ENCODE results near the gene DNAH17.

Gene DNAH17

DNA sequence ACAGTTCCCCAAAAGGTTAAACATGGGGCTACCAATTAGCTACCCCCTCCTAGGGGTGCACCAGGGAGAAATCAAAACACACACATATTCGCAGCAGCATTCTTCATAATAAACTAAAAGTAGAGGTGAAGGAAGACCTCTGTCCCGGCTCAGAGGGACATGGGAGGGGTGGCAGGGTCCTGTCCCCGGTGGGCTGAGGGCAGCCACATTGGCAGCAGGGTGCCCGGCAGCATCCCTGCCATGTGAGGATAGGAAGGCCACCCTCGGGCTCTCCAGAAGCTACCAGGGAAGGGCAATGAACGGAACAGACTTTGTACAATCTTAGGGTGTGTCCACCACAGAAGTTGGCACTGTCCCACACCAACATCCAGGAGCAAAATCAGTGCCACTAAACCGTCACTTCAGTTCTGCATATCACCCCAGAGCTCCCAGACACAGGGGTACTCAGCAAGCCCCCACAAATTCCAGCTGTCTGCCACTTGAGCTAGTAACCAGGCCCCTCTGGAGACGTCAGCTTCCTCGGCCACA lies 3.1 kb upstream of the DNAH17 start:
- H2AFZ ChIP-seq (ENCODE audit: low read depth, low read length), result no peak overlapping the region
- H3K9me3 ChIP-seq (ENCODE audit: low read length), result no peaks in the 10 kb centered on the region
- H3K27me3 ChIP-seq (ENCODE audit: insufficient read depth, low read length), result peaks cover 3% of the 10 kb centered on the region
- H3K36me3 ChIP-seq (ENCODE audit: insufficient read depth, low read length), result no peaks in the 10 kb centered on the region
- H3K4me3 ChIP-seq (ENCODE audit: low read length), result no peak overlapping the region
- no peaks in the 10 kb centered on the region for H3K4me1 ChIP-seq (ENCODE audit: insufficient read depth, low read length)

DNA sequence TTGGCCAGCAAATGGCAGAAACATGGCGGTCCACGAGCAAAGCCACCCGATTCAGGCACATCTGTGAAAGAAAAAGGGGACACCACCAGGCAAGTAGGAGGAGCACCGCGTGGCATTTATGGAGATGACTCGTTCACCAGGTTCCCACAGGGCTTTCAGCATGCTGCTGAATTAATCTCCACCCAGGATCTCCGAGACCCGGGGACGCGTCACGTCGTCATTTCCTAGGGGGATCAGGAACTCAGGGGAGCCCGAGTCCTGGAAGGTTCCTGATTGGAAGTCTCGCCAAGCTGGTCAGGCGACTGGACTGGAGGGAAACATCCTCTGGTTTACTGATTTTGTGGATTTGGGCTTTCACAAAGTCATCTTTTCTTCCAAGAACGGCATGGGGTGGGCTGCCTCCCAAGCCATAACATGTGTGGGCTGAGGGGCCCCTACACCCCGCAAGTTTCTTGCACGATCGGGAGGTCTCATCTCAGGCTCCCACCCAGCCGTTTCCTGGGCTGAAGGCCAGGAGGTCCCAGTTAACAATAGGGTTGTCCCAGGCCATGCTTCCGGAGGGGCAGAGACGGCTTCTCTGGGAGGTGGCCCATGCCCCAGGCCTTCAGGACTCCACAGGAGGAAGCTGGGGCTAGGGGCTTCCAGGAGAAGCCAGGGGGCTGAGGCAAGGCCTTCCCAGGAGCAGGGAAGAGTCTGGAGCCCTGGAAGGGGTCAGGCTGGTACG lies 645 bp downstream of the DNAH17 start:
- Histone ChIP-seq H2AFZ (ENCODE audit: low read depth, low read length) (no peak overlapping the region), H3K27me3 (ENCODE audit: insufficient read depth, low read length) (peaks cover 4% of the 10 kb centered on the region), H3K9me3 (ENCODE audit: low read length) (no peaks in the 10 kb centered on the region), H3K36me3 (ENCODE audit: insufficient read depth, low read length) (no peaks in the 10 kb centered on the region), H3K4me3 (ENCODE audit: low read length) (no peak overlapping the region), H3K4me1 (ENCODE audit: insufficient read depth, low read length) (no peaks in the 10 kb centered on the region)

DNA sequence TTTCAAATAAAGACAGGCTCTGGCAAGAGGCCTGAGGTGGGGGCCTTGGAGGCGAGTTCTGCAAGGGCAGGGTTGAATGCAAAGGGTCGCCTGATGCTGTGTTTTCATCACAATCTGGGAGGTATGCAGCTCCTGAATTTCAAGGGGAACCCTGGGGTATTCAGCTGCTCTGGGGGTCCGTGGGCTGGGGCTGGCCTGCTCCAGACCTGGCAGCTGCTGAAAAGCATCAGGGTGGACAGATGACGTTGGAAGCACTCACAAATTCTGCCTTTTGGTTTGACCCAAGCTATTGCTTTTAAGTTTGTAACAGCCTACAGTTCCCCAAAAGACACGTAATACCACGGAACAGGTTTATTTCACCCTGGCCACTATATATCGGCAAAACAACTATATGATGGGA lies 1.3 kb downstream of the DNAH17 start:
- Histone ChIP-seq H3K4me3 (ENCODE audit: low read length) (no peak overlapping the region), H3K27me3 (ENCODE audit: insufficient read depth, low read length) (peaks cover 6% of the 10 kb centered on the region), H3K36me3 (ENCODE audit: insufficient read depth, low read length) (no peaks in the 10 kb centered on the region), H3K4me1 (ENCODE audit: insufficient read depth, low read length) (no peaks in the 10 kb centered on the region), H3K9me3 (ENCODE audit: low read length) (no peaks in the 10 kb centered on the region), H2AFZ (ENCODE audit: low read depth, low read length) (no peak overlapping the region)

DNA sequence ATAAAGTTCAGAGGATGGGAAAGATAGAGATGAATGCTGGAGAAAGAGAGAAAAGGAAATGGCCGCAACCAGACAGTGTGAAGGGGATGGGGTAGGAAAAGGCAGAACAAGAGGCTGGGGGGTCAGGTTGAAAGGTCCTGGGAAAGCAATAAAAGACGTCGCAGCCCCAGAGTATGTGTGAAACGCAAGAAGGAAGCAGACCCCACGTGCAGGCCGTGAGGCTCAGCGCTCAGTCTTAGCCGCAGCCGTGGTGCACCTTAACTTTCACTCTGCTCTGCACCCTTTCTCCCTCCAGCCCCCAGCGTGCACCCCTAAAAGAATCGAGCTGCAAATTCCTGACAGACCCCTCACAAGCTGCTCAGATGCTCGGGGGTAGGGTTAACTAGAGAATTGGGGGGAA lies 1.9 kb downstream of the DNAH17 start:
- Histone ChIP-seq H3K4me1 (ENCODE audit: insufficient read depth, low read length) (no peaks in the 10 kb centered on the region), H3K4me3 (ENCODE audit: low read length) (no peak overlapping the region), H3K27me3 (ENCODE audit: insufficient read depth, low read length) (peaks cover 6% of the 10 kb centered on the region), H3K36me3 (ENCODE audit: insufficient read depth, low read length) (no peaks in the 10 kb centered on the region), H3K9me3 (ENCODE audit: low read length) (no peaks in the 10 kb centered on the region), H2AFZ (ENCODE audit: low read depth, low read length) (no peak overlapping the region)

DNA sequence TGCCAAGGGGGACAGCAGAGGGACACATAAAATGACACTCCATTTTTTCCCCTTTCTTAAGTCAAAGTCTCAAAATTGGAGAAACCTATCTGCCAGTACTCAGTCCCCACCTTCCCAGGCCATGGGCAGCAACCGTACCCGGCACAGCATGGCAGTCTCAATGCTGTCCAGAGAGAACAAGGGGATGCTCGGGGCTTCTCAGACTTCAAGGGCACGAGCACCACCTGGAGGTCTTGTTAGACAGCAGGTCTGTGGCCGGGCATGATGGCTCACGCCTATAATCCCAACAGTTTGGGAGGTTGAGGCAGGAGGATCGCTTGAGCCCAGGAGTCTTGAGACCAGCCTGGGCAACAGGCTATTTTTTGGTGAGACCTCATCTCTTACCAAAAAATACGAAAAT lies 3.2 kb downstream of the DNAH17 start:
- Histone ChIP-seq H3K36me3 (ENCODE audit: insufficient read depth, low read length) (no peaks in the 10 kb centered on the region), H3K27me3 (ENCODE audit: insufficient read depth, low read length) (peaks cover 9% of the 10 kb centered on the region), H3K4me3 (ENCODE audit: low read length) (no peak overlapping the region), H3K9me3 (ENCODE audit: low read length) (no peaks in the 10 kb centered on the region), H2AFZ (ENCODE audit: low read depth, low read length) (no peak overlapping the region), H3K4me1 (ENCODE audit: insufficient read depth, low read length) (no peaks in the 10 kb centered on the region)

DNA sequence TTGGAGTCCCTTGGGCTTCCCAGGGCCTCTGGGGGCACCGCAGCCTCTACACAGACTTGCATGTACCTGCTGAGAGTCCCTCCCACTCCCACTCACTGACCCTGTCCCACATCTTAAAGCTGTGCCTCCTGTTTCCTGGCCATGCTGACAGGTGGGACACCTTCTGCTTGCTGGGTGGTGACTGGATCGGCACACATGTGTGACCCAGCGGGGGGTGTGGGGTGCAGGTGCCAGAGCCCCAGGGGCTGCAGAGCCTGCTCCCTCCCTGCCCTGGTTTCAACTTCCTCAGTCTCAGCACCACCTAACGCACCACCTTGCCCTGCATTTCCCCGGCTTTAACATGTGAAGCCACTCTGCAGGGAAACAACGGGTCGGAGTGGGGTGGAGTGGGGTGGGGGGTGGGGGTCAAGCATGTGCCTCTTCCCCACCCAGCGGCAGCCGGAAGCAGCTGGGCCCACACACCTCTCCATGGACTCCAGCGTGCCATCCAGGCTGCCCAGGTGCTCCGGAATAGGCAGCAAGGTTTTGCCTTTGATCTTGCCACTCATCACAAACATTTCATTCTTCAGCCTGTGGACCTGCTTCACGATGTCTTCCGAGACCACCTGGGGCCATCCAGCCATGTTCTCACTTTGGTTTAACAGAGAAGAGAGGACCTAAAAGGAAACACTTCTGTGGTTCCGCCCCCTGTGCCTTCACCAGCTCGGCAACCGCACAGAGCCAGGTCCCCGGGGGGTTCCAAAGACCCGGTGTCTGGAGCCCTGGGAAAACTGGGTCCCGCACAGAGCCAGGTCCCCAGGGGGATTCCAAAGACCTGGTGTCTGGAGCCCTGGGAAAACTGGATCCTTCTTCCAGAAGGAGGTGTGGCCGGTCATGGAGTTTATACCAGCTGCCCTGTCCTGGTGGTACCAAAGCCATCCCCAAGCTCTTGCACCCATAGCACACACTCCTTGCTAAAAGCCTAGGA lies 4.7 kb downstream of the DNAH17 start:
- Histone ChIP-seq H3K27me3 (ENCODE audit: insufficient read depth, low read length) (peaks cover 9% of the 10 kb centered on the region), H2AFZ (ENCODE audit: low read depth, low read length) (no peak overlapping the region), H3K4me1 (ENCODE audit: insufficient read depth, low read length) (no peaks in the 10 kb centered on the region), H3K36me3 (ENCODE audit: insufficient read depth, low read length) (no peaks in the 10 kb centered on the region), H3K4me3 (ENCODE audit: low read length) (no peak overlapping the region), H3K9me3 (ENCODE audit: low read length) (no peaks in the 10 kb centered on the region)

DNA sequence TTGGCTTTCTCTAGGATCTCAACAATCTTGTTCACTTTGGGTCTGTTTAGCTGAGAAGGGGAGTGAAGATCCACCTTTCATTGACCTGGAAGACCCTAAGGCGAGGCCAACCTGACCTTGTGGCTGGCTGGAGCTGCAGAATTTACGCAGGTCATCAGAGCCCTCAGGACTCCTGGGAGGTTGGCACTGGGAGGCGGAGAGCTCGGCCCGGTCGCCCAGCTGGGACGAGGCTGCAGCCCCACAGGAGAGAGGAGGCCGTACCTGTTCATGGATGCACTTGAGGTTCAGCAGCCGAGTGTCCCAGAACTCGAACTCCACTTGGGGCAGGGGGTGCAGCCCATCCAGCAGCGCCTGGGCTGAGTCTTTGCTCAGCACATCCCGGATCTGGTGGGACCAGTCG lies 5.9 kb downstream of the DNAH17 start:
- H3K4me1 ChIP-seq (ENCODE audit: insufficient read depth, low read length), result no peaks in the 10 kb centered on the region
- H3K4me3 ChIP-seq (ENCODE audit: low read length), result no peak overlapping the region
- H2AFZ ChIP-seq (ENCODE audit: low read depth, low read length), result no peak overlapping the region
- peaks cover 9% of the 10 kb centered on the region for H3K27me3 ChIP-seq (ENCODE audit: insufficient read depth, low read length)
- H3K9me3 ChIP-seq (ENCODE audit: low read length), result no peaks in the 10 kb centered on the region
- no peaks in the 10 kb centered on the region for H3K36me3 ChIP-seq (ENCODE audit: insufficient read depth, low read length)

DNA sequence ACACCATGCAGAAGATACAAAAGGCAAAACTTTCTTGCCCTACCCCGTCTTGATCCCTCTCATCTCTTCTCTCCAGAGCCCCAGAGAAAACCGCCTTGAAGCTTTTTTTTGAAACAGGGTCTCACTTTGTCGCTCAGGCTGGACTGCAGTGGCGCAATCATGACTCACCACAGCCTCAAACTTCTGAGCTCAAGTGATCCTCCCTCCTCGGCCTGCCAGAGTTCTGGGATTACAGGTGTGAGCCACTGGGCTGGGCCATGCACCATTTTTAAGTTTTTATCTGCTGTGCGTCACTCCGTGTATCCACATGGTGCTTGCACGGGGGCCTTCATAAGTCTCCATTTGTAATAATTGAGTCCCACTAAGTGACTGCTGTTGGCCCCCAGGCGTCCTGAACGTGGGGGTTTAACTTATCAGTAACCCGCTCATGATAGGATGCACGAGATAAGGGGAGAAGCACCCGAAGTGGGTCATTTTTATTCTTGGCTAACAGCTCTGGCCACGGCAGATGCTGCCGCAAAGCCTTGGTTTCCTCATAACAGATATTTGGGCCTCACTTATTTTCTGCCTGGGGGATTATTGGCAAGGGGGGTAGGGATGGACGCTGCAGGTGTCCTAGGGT lies 8.6 kb downstream of the DNAH17 start:
- peaks cover 4% of the 10 kb centered on the region for H3K27me3 ChIP-seq (ENCODE audit: insufficient read depth, low read length)
- H2AFZ ChIP-seq (ENCODE audit: low read depth, low read length), result no peak overlapping the region
- H3K9me3 ChIP-seq (ENCODE audit: low read length), result no peaks in the 10 kb centered on the region
- H3K4me1 ChIP-seq (ENCODE audit: insufficient read depth, low read length), result no peaks in the 10 kb centered on the region
- H3K36me3 ChIP-seq (ENCODE audit: insufficient read depth, low read length), result no peaks in the 10 kb centered on the region
- no peak overlapping the region for H3K4me3 ChIP-seq (ENCODE audit: low read length)

DNA sequence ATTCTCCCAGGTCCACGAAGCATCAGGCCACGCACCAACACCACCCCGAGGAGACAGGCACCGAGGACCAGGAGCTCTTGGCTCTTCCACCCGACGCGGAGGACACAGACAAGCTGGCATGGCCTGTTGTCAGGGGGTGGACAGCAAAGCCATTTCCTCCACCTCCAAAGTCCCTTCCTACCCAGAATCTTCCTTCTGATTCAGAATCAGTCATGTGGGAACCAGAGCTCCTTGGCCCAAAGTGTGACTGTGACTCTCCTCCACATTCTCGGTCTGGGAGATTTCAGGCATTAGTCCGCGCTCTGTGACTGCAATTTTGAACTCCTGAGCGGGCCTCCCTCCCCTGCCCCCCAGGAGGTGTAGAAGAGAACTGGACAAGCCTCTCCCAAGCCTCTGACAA lies 9.2 kb downstream of the DNAH17 start:
- no peak overlapping the region for H3K4me3 ChIP-seq (ENCODE audit: low read length)
- H3K9me3 ChIP-seq (ENCODE audit: low read length), result no peaks in the 10 kb centered on the region
- H3K4me1 ChIP-seq (ENCODE audit: insufficient read depth, low read length), result no peaks in the 10 kb centered on the region
- peaks cover 4% of the 10 kb centered on the region for H3K27me3 ChIP-seq (ENCODE audit: insufficient read depth, low read length)
- no peaks in the 10 kb centered on the region for H3K36me3 ChIP-seq (ENCODE audit: insufficient read depth, low read length)
- H2AFZ ChIP-seq (ENCODE audit: low read depth, low read length), result no peak overlapping the region

DNA sequence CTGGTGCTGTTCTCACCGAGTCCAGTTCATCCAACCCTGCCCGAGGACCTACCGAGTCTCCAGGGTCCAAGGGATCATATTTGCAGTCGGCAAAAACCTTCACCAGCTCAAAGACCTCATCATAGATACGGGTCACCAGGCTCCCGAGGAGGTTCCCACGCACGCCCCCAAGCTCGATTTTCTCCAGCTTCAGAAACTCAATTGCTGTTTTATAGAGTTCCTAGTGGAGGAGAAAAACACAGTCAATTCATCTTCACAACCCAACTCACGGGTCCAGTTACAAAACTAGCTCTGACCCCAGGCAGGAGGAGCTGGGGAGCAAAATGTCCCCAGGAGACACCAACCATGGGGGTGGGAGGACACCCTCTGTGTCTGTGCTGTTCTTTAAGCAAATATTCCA lies 10.2 kb downstream of the DNAH17 start:
- no peaks in the 10 kb centered on the region for H3K36me3 ChIP-seq (ENCODE audit: insufficient read depth, low read length)
- no peaks in the 10 kb centered on the region for H3K4me1 ChIP-seq (ENCODE audit: insufficient read depth, low read length)
- no peaks in the 10 kb centered on the region for H3K9me3 ChIP-seq (ENCODE audit: low read length)
- H2AFZ ChIP-seq (ENCODE audit: low read depth, low read length), result no peak overlapping the region
- H3K4me3 ChIP-seq (ENCODE audit: low read length), result no peak overlapping the region
- H3K27me3 ChIP-seq (ENCODE audit: insufficient read depth, low read length), result peaks cover 4% of the 10 kb centered on the region

DNA sequence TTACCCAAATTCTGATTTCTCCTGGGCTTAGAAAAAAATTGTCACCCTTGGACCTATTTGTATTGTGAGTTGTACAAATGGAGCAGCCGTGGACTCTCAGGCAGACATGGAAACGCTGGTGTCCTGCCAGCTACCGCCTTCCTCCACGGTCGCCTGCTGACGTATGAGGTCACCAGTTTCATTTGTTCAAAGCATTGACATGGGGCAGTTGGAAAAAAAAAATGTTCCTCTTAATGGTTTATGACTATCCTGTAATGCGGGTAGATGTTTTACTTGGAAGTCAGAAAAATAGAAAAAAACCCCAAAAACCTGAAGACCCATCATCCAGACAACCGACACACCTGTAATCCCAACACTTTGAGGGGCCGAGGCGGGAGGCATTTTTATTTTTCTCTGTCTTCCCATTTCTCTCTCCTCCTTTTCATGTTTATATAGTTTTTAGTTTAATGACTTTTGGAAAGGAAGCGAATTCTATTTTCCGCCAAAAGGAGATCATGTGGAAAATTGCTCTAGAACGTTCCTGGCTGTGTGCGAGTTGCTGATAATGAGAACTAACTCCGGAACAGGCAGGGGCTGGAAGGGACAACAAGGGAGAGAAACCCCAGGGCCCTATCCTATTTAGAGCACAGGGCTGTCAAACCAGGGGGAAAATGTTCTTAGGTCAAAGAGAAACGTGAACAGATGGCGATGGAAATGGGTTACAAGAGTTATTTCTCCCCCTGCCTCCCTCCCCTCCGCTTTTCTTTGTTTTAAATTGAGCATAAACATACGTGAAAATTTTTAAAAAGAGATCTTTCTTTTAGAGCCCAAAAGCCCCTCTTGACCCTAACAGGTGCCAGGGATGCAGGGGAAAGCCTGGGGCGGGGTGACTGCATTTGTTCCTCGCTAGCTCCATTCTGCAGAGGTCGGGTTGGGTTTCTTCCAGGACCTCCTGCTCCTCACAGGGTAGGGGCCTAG lies 13.7 kb downstream of the DNAH17 start:
- no peaks in the 10 kb centered on the region for H3K4me1 ChIP-seq (ENCODE audit: insufficient read depth, low read length)
- no peak overlapping the region for H3K4me3 ChIP-seq (ENCODE audit: low read length)
- no peak overlapping the region for H2AFZ ChIP-seq (ENCODE audit: low read depth, low read length)
- no peaks in the 10 kb centered on the region for H3K9me3 ChIP-seq (ENCODE audit: low read length)
- no peaks in the 10 kb centered on the region for H3K27me3 ChIP-seq (ENCODE audit: insufficient read depth, low read length)
- no peaks in the 10 kb centered on the region for H3K36me3 ChIP-seq (ENCODE audit: insufficient read depth, low read length)

DNA sequence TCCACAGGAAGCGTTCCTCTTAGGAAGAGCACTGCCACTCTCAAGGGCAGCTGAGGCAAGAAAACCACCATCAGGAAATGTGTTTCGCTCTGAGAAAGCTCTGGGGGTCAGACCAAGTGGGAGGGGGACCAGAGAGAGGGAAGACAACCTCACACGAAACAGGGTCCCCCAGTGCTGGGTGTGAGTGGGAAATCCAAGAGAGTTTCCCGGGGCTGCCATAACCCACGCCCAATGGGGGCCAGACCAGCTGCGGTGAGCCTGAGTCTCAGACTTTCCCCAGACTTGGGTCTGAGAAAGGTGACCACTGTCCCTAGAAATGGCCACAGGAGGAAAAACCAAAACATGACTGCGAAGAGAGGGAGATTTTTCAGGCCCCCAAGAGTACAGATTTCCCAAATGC lies 14.5 kb downstream of the DNAH17 start:
- Histone ChIP-seq H3K27me3 (ENCODE audit: insufficient read depth, low read length) (no peaks in the 10 kb centered on the region), H2AFZ (ENCODE audit: low read depth, low read length) (no peak overlapping the region), H3K36me3 (ENCODE audit: insufficient read depth, low read length) (no peaks in the 10 kb centered on the region), H3K4me1 (ENCODE audit: insufficient read depth, low read length) (no peaks in the 10 kb centered on the region), H3K9me3 (ENCODE audit: low read length) (no peaks in the 10 kb centered on the region), H3K4me3 (ENCODE audit: low read length) (no peak overlapping the region)
